RPMI8226 (cell line): ENCODE measurements around the gene CHMP3.
"Not testable (repeated sequence)": the region's sequence is repeated elsewhere in the genome, so short reads cannot be mapped to it uniquely, and the experiment has no call there.

Experiments used
- DNase-seq: peaks from one replicate; pipeline ENCODE4 v3.0.0-alpha.2; 2015

Gene CHMP3

GRCh38 chr2:86562922-86563649, at the start of gene CHMP3:
TSS of gene CHMP3 (minus strand) at chr2:86563443. CDS start at chr2:86563348, 95 bp downstream.
- peak; percentile 98 for DNase-seq

- DNase-seq = no peak
Observed at GRCh38 chr2:86610871-86611270, 47.6 kb upstream of the CHMP3 start.

- DNase-seq = no peak
Observed at GRCh38 chr2:86608832-86609410, 45.7 kb upstream of the CHMP3 start.

- DNase-seq = no peak
Observed at GRCh38 chr2:86603905-86604304, 40.7 kb upstream of the CHMP3 start.

GRCh38 chr2:86598966-86599365, 35.7 kb upstream of the CHMP3 start:
- no peak for DNase-seq

- DNase-seq = no peak
Observed at GRCh38 chr2:86596118-86596517, 32.9 kb upstream of the CHMP3 start.

GRCh38 chr2:86593266-86593665, 30.0 kb upstream of the CHMP3 start:
- DNase-seq = no peak

- no peak for DNase-seq
Observed at GRCh38 chr2:86592547-86593230, 29.4 kb upstream of the CHMP3 start.

GRCh38 chr2:86589701-86590100, 26.5 kb upstream of the CHMP3 start:
- DNase-seq = not testable (repeated sequence)

GRCh38 chr2:86584151-86584913, 21.1 kb upstream of the CHMP3 start:
- DNase-seq = peak; percentile 64

- DNase-seq = no peak
Observed at GRCh38 chr2:86580560-86580959, 17.3 kb upstream of the CHMP3 start.

- no peak for DNase-seq
Observed at GRCh38 chr2:86577817-86578456, 14.7 kb upstream of the CHMP3 start.

GRCh38 chr2:86570059-86570458, 6.8 kb upstream of the CHMP3 start:
- DNase-seq = no peak

GRCh38 chr2:86566821-86567190, 3.6 kb upstream of the CHMP3 start:
- no peak for DNase-seq

GRCh38 chr2:86566158-86566820, 3.0 kb upstream of the CHMP3 start:
- no peak for DNase-seq

- DNase-seq = no peak
Observed at GRCh38 chr2:86563650-86564061, 413 bp upstream of the CHMP3 start.

- DNase-seq = no peak
Observed at GRCh38 chr2:86562485-86562921, 740 bp downstream of the CHMP3 start.

GRCh38 chr2:86557836-86558235, 5.4 kb downstream of the CHMP3 start:
- no peak for DNase-seq

GRCh38 chr2:86556508-86556907, 6.7 kb downstream of the CHMP3 start:
- no peak for DNase-seq

GRCh38 chr2:86552889-86553288, 10.4 kb downstream of the CHMP3 start:
- no peak for DNase-seq

- not testable (repeated sequence) for DNase-seq
Observed at GRCh38 chr2:86549963-86550725, 13.1 kb downstream of the CHMP3 start.
